NCI-H2029 (cell line): Measurements from ENCODE around the gene ANKRD29.
"Not testable (repeated sequence)": the region's sequence is repeated elsewhere in the genome, so short reads cannot be mapped to it uniquely, and the experiment has no call there.

Source experiments
- DNase-seq: peaks from one replicate; lab custom pipeline; 2025; lab: John Stamatoyannopoulos, UW

ANKRD29 gene

GRCh38 chr18:23616258-23616657 is 46.5 kb downstream of the ANKRD29 start:
- DNase-seq, result no peak

- DNase-seq, result no peak
Measured at GRCh38 chr18:23614891-23615290, 47.8 kb downstream of the ANKRD29 start.

- no peak for DNase-seq
Measured at GRCh38 chr18:23614413-23614812, 48.3 kb downstream of the ANKRD29 start.

GRCh38 chr18:23613091-23613475 is 49.6 kb downstream of the ANKRD29 start:
- not testable (repeated sequence) for DNase-seq

- no peak for DNase-seq
Measured at GRCh38 chr18:23612434-23613090, 50.1 kb downstream of the ANKRD29 start.

- no peak for DNase-seq
Measured at GRCh38 chr18:23609390-23610023, 53.2 kb downstream of the ANKRD29 start.

GRCh38 chr18:23608211-23608610 is 54.5 kb downstream of the ANKRD29 start:
- no peak for DNase-seq

GRCh38 chr18:23605941-23606340 is 56.8 kb downstream of the ANKRD29 start:
- DNase-seq, result no peak

GRCh38 chr18:23599809-23600208 is 62.9 kb downstream of the ANKRD29 start:
- no peak for DNase-seq

GRCh38 chr18:23596183-23596582 is 66.5 kb downstream of the ANKRD29 start:
- no peak for DNase-seq

GRCh38 chr18:23595591-23595990 is 67.1 kb downstream of the ANKRD29 start:
- DNase-seq, result no peak

GRCh38 chr18:23593720-23594119 is 69.0 kb downstream of the ANKRD29 start:
- no peak for DNase-seq

- DNase-seq, result no peak
Measured at GRCh38 chr18:23592911-23593310, 69.8 kb downstream of the ANKRD29 start.

- DNase-seq, result no peak
Measured at GRCh38 chr18:23591011-23591410, 71.7 kb downstream of the ANKRD29 start.

- no peak for DNase-seq
Measured at GRCh38 chr18:23588836-23589560, 73.7 kb downstream of the ANKRD29 start.

GRCh38 chr18:23587220-23587642 is 75.5 kb downstream of the ANKRD29 start:
- DNase-seq, result no peak

GRCh38 chr18:23586249-23587196 is 76.2 kb downstream of the ANKRD29 start, which contains the start of gene NPC1:
Gene NPC1 (minus strand): TSS chr18:23586506. CDS start chr18:23586343, 163 bp downstream.
- DNase-seq, result peak; percentile 64

- DNase-seq, result no peak
Measured at GRCh38 chr18:23585897-23586248, 76.8 kb downstream of the ANKRD29 start.

- DNase-seq, result no peak
Measured at GRCh38 chr18:23585007-23585871, 77.5 kb downstream of the ANKRD29 start.

GRCh38 chr18:23584019-23584983 is 78.4 kb downstream of the ANKRD29 start:
- no peak for DNase-seq
